IMR-90 (cell line): ENCODE results near the gene ZFYVE28. TPM values are rescaled to one million over a fixed set of nuclear protein-coding genes. Genes with fewer than 3 reads are reported as not detected.

Experiments
- ATAC-seq: fragments of 200-7000 bp; cut with Tn5 transposase; 2 replicates; pipeline ENCODE4 v1.9.1; 2020; ENCODE audit warnings: low read depth, mild to moderate bottlenecking, moderate library complexity
- BruUV-seq: library from RNA; stranded (reverse); fragments of 400-500 nt; replicated peaks from 2 replicates; lab custom pipeline; 2021; lab: Mats Ljungman, UMichigan
- CTCF ChIA-PET: fragments of 300-600 bp; formaldehyde crosslinking; extraction: SDS; loops from one replicate; lab custom pipeline; 2021; ENCODE audit warnings: antibody characterized with exemption; lab: Yijun Ruan, JAX
- POLR2A ChIA-PET: fragments of 300-600 bp; sonication (Branson Sonifier 250); formaldehyde crosslinking; loops from one replicate; lab custom pipeline; 2022; ENCODE audit warnings: antibody characterized with exemption; ENCODE audit not compliant: unreplicated experiment; lab: Charles Lee
- DNase-seq: peaks from one replicate; pipeline ENCODE4 v3.0.0; 2013
- H2AFZ ChIP-seq: replicated peaks from 2 replicates; pipeline ENCODE3; 2013; ENCODE audit warnings: low read length, mild to moderate bottlenecking; ENCODE audit not compliant: poor library complexity
- H2AK5ac ChIP-seq: 2 replicates; pipeline ENCODE4 v1.6.1; 2013; ENCODE audit warnings: low read depth, low read length, inconsistent platforms
- H2AK9ac ChIP-seq: replicated peaks from 2 replicates; pipeline ENCODE3; 2013; ENCODE audit warnings: mild to moderate bottlenecking, low read depth, low read length, moderate library complexity; ENCODE audit not compliant: poor library complexity
- H2BK120ac ChIP-seq: 2 replicates; pipeline ENCODE4 v1.6.1; 2013; ENCODE audit warnings: low read depth, low read length, inconsistent platforms
- H2BK15ac ChIP-seq: 3 replicates; pipeline ENCODE4 v1.6.1; 2013; ENCODE audit warnings: low read depth, low read length, inconsistent platforms
- H2BK20ac ChIP-seq: 2 replicates; pipeline ENCODE4 v1.6.1; 2013; ENCODE audit warnings: low read depth, mild to moderate bottlenecking, inconsistent platforms, low read length, moderate library complexity
- H2BK5ac ChIP-seq: 2 replicates; pipeline ENCODE4 v1.6.1; 2013; ENCODE audit warnings: mild to moderate bottlenecking, low read depth, low read length, inconsistent platforms; ENCODE audit not compliant: poor library complexity, severe bottlenecking
- H3K14ac ChIP-seq: replicated peaks from 2 replicates; pipeline ENCODE4 v1.6.1; 2013; ENCODE audit warnings: low read depth, low read length, inconsistent platforms
- H3K18ac ChIP-seq: 2 replicates; pipeline ENCODE4 v1.6.1; 2013; ENCODE audit warnings: low read depth, low read length, control low read depth
- H3K23ac ChIP-seq: 2 replicates; pipeline ENCODE4 v1.6.1; 2013; ENCODE audit warnings: low read depth, low read length, inconsistent platforms
- H3K27ac ChIP-seq: 2 replicates; pipeline ENCODE4 v1.5.1; 2013; ENCODE audit warnings: mild to moderate bottlenecking, control low read depth, low read length; ENCODE audit not compliant: insufficient read depth
- H3K27me3 ChIP-seq: 2 replicates; pipeline ENCODE4 v1.6.1; 2013; ENCODE audit warnings: low read length; ENCODE audit not compliant: control insufficient read depth, insufficient read depth
- H3K36me3 ChIP-seq: 2 replicates; pipeline ENCODE4 v1.6.1; 2013; ENCODE audit warnings: low read length, mixed read lengths; ENCODE audit not compliant: control insufficient read depth, insufficient read depth
- H3K4ac ChIP-seq: 2 replicates; pipeline ENCODE4 v1.6.1; 2013; ENCODE audit warnings: low read depth, low read length, inconsistent platforms
- H3K4me1 ChIP-seq: 2 replicates; pipeline ENCODE4 v1.6.1; 2013; ENCODE audit warnings: low read length, mixed read lengths; ENCODE audit not compliant: control insufficient read depth, insufficient read depth
- H3K4me2 ChIP-seq: 2 replicates; pipeline ENCODE4 v1.6.1; 2013; ENCODE audit warnings: low read depth, mild to moderate bottlenecking, control low read depth, low read length, moderate library complexity
- H3K4me3 ChIP-seq: 2 replicates; pipeline ENCODE4 v1.5.1; 2013; ENCODE audit warnings: low read depth, mild to moderate bottlenecking, control low read depth, low read length, moderate library complexity; ENCODE audit not compliant: insufficient read depth
- H3K56ac ChIP-seq: 2 replicates; pipeline ENCODE4 v1.6.1; 2013; ENCODE audit warnings: low read length, inconsistent platforms; ENCODE audit not compliant: insufficient read depth; ENCODE audit errors: extremely low read depth
- H3K79me1 ChIP-seq, 2 experiments: 2 replicates each; pipeline ENCODE4 v1.6.1; 2013; ENCODE audit warnings: low read length in 2 of 2, inconsistent platforms in 1 of 2, low read depth in 1 of 2
- H3K9ac ChIP-seq: 2 replicates; pipeline ENCODE4 v1.6.1; 2013; ENCODE audit warnings: low read depth, low read length, control low read depth
- H3K9me1 ChIP-seq: 2 replicates; pipeline ENCODE4 v1.6.1; 2013; ENCODE audit warnings: low read length, inconsistent platforms; ENCODE audit not compliant: insufficient read depth
- H3K9me3 ChIP-seq: 2 replicates; pipeline ENCODE4 v1.6.1; 2013; ENCODE audit warnings: low read length; ENCODE audit not compliant: control insufficient read depth, insufficient read depth
- H4K20me1 ChIP-seq: 2 replicates; pipeline ENCODE4 v1.6.1; 2013; ENCODE audit warnings: low read length, inconsistent platforms; ENCODE audit not compliant: insufficient read depth
- H4K5ac ChIP-seq: 2 replicates; pipeline ENCODE4 v1.6.1; 2013; ENCODE audit warnings: mild to moderate bottlenecking, low read depth, low read length, control low read depth
- H4K8ac ChIP-seq, 2 experiments: 2 replicates each; pipeline ENCODE4 v1.6.1; 2013; ENCODE audit warnings: low read depth in 2 of 2, low read length in 2 of 2, control low read depth in 1 of 2, inconsistent platforms in 1 of 2
- H4K91ac ChIP-seq: 2 replicates; pipeline ENCODE4 v1.6.1; 2013; ENCODE audit warnings: low read depth, low read length, inconsistent platforms; ENCODE audit not compliant: insufficient read depth
- BHLHE40 ChIP-seq: fragments of 150-350 bp; IDR thresholded peaks from 2 replicates; pipeline ENCODE4 v1.6.1; 2016; ENCODE audit warnings: mild to moderate bottlenecking, low read depth, low read length
- CEBPB ChIP-seq: IDR thresholded peaks from 2 replicates; pipeline ENCODE4 v1.6.1; 2012; ENCODE audit warnings: low read depth, low read length, improper control_type of control experiment
- CHD1 ChIP-seq: IDR thresholded peaks from 2 replicates; pipeline ENCODE4 v1.6.1; 2012; ENCODE audit warnings: low read depth, low read length, improper control_type of control experiment
- FOS ChIP-seq: fragments of 150-350 bp; IDR thresholded peaks from 2 replicates; pipeline ENCODE4 v1.6.1; 2016; ENCODE audit warnings: low read depth, low read length
- MAFK ChIP-seq: IDR thresholded peaks from 2 replicates; pipeline ENCODE4 v1.6.1; 2012; ENCODE audit warnings: low read depth, low read length, improper control_type of control experiment
- MAZ ChIP-seq: IDR thresholded peaks from 2 replicates; pipeline ENCODE4 v1.6.1; 2012; ENCODE audit warnings: low read depth, mild to moderate bottlenecking, low read length, improper control_type of control experiment, moderate library complexity, borderline replicate concordance
- MXI1 ChIP-seq: IDR thresholded peaks from 2 replicates; pipeline ENCODE4 v1.6.1; 2012; ENCODE audit warnings: low read depth, mild to moderate bottlenecking, low read length, moderate library complexity, borderline replicate concordance
- NFE2L2 ChIP-seq: fragments of 150-350 bp; IDR thresholded peaks from 2 replicates; pipeline ENCODE4 v1.6.1; 2016; ENCODE audit warnings: low read depth, mild to moderate bottlenecking, low read length
- POLR2A ChIP-seq: IDR thresholded peaks from 2 replicates; pipeline ENCODE4 v1.6.1; 2012; ENCODE audit warnings: mild to moderate bottlenecking, low read depth, low read length
- RAD21 ChIP-seq: IDR thresholded peaks from 2 replicates; pipeline ENCODE4 v1.6.1; 2012; ENCODE audit warnings: low read length, improper control_type of control experiment
- RCOR1 ChIP-seq: IDR thresholded peaks from 2 replicates; pipeline ENCODE4 v1.6.1; 2012; ENCODE audit warnings: mild to moderate bottlenecking, low read length, improper control_type of control experiment; ENCODE audit not compliant: insufficient replicate concordance
- RFX5 ChIP-seq: IDR thresholded peaks from 2 replicates; pipeline ENCODE4 v1.8.0; 2012; ENCODE audit warnings: low read depth, mild to moderate bottlenecking, low read length, moderate library complexity
- SMC3 ChIP-seq: fragments of 150-350 bp; IDR thresholded peaks from 2 replicates; pipeline ENCODE4 v1.6.1; 2016; ENCODE audit warnings: low read depth, mild to moderate bottlenecking, antibody characterized with exemption, low read length, moderate library complexity
- WGBS, 2 experiments: methylation state at CpG; one replicate each; pipeline versions ENCODE4 v1.1.5 to v1.1.7; 2013; ENCODE audit warnings: missing lambda C conversion rate in 2 of 2; ENCODE audit not compliant: insufficient read length in 1 of 2; ENCODE audit errors: extremely low coverage in 2 of 2; 5-methylcytosine and 5-hydroxymethylcytosine counted together
- dilution Hi-C: fragments of 300-500 bp; cut with HindIII; formaldehyde crosslinking; loops from one replicate; pipeline ENCODE4 v1.14.3; 2018; ENCODE audit warnings: low sequenced_read_pairs; ENCODE audit not compliant: unreplicated experiment
- in situ Hi-C: fragments of 300-500 bp; cut with MboI; formaldehyde crosslinking; loops from 3 replicates; pipeline ENCODE4 v1.14.3; 2019; ENCODE audit warnings: low sequenced_read_pairs, inconsistent platforms, mixed read lengths
- intact Hi-C: fragments of 100-400 bp; cut with micrococcal nuclease; formaldehyde crosslinking; loops from 2 replicates; pipeline ENCODE4 v1.10.0; 2022
- polyA plus RNA-seq, 3 experiments: library from polyadenylated mRNA; depleted of rRNA; stranded (reverse); fragments of >200 nt; gene quantifications; 2 replicates each; pipeline ENCODE4 v1.2.3, GENCODE V29; 2012; ENCODE audit warnings: low replicate concordance in 1 of 3
- total RNA-seq: library from RNA; depleted of rRNA; stranded (reverse); fragments of >200 nt; gene quantifications from 2 replicates; pipeline ENCODE4 v1.2.3, GENCODE V29; 2012
- TF ChIP-seq, protein P1 (sequence below): conservative IDR thresholded peaks from 2 replicates; pipeline ENCODE4 v1.5.1; 2012; ENCODE audit warnings: mild to moderate bottlenecking, low read depth, low read length, improper control_type of control experiment
- TF ChIP-seq, protein P2 (sequence below): fragments of 150-350 bp; IDR thresholded peaks from 2 replicates; pipeline ENCODE4 v1.6.1; 2016; ENCODE audit warnings: low read depth, mild to moderate bottlenecking, low read length, moderate library complexity, borderline replicate concordance
- TF ChIP-seq, protein P3 (sequence below): fragments of 150-350 bp; IDR thresholded peaks from 2 replicates; pipeline ENCODE4 v1.6.1; 2017; ENCODE audit warnings: mild to moderate bottlenecking, antibody characterized with exemption, low read length, low read depth

ZFYVE28 gene
- total and polyA plus RNA-seq, 2 of the 4 experiments (the other 2 are of a cell fraction): 0.36 to 1.2 TPM

DNA sequence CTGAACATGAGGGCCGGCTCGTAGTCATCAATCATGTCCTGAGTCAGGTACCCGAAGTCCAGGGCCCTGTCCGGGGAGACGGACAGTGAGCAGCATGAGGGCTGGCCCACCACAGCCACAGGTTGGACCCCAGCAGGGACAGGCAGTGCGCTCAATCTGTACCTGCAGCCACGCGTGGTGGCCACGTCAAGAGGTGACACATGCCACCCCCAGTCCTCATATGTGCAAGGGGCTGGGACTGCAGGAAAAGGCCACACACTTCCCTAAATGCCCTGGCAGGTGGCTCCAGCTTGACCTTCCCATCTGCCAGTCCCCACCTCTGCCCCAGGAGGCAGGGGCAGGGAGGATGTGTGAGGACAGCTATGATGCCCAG, 82.7 kb downstream of the ZFYVE28 start:
- ATAC-seq (no peak), DNase-seq (no peak)
- Histone ChIP-seq H4K20me1 (no peaks in the 10 kb centered on the region), H3K23ac (no peak overlapping the region), H4K91ac (no peak overlapping the region; the same call in 1 of the 2 replicates), H3K27ac (no peak overlapping the region), H2AK9ac (peak overlapping the region; percentile 9), H3K4me1 (peaks cover 4% of the 10 kb centered on the region), H2AFZ (no peak overlapping the region), H4K8ac (no peak overlapping the region), H3K9ac (no peak overlapping the region), H2BK20ac (no peak overlapping the region), H3K9me1 (peaks cover 1% of the 10 kb centered on the region; the same call in 1 of the 2 replicates), H3K9me3 (no peaks in the 10 kb centered on the region), H3K4me2 (no peak overlapping the region), H2BK15ac (no peak overlapping the region), H2BK5ac (no peak overlapping the region), H3K14ac (no peak overlapping the region), H2AK5ac (no peak overlapping the region; the same call in 1 of the 2 replicates), H3K56ac (no peak overlapping the region), H3K4ac (no peak overlapping the region; the same call in 1 of the 2 replicates), H3K79me1 (no peaks in the 10 kb centered on the region), H3K36me3 (no peaks in the 10 kb centered on the region), H2BK120ac (no peak overlapping the region), H4K5ac (no peak overlapping the region), H3K4me3 (no peak overlapping the region), H3K27me3 (peaks cover 15% of the 10 kb centered on the region), H3K18ac (no peak overlapping the region)
- in situ Hi-C loops: no loop called here
- intact Hi-C loops: no loop called here
- ChIA-PET POLR2A (no interaction called here), CTCF (no interaction called here)
- TF ChIP-seq RCOR1 (no peak), POLR2A (no peak), CHD1 (no peak), FOS (no peak), NFE2L2 (no peak), BHLHE40 (no peak), RAD21 (no peak), CEBPB (no peak), MAZ (no peak), MAFK (no peak), MXI1 (no peak), RFX5 (no peak), SMC3 (no peak)
- TF ChIP-seq, protein P1, sequence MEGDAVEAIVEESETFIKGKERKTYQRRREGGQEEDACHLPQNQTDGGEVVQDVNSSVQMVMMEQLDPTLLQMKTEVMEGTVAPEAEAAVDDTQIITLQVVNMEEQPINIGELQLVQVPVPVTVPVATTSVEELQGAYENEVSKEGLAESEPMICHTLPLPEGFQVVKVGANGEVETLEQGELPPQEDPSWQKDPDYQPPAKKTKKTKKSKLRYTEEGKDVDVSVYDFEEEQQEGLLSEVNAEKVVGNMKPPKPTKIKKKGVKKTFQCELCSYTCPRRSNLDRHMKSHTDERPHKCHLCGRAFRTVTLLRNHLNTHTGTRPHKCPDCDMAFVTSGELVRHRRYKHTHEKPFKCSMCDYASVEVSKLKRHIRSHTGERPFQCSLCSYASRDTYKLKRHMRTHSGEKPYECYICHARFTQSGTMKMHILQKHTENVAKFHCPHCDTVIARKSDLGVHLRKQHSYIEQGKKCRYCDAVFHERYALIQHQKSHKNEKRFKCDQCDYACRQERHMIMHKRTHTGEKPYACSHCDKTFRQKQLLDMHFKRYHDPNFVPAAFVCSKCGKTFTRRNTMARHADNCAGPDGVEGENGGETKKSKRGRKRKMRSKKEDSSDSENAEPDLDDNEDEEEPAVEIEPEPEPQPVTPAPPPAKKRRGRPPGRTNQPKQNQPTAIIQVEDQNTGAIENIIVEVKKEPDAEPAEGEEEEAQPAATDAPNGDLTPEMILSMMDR: no peak
- TF ChIP-seq, protein P2, sequence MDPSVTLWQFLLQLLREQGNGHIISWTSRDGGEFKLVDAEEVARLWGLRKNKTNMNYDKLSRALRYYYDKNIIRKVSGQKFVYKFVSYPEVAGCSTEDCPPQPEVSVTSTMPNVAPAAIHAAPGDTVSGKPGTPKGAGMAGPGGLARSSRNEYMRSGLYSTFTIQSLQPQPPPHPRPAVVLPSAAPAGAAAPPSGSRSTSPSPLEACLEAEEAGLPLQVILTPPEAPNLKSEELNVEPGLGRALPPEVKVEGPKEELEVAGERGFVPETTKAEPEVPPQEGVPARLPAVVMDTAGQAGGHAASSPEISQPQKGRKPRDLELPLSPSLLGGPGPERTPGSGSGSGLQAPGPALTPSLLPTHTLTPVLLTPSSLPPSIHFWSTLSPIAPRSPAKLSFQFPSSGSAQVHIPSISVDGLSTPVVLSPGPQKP: no peak
- TF ChIP-seq, protein P3, sequence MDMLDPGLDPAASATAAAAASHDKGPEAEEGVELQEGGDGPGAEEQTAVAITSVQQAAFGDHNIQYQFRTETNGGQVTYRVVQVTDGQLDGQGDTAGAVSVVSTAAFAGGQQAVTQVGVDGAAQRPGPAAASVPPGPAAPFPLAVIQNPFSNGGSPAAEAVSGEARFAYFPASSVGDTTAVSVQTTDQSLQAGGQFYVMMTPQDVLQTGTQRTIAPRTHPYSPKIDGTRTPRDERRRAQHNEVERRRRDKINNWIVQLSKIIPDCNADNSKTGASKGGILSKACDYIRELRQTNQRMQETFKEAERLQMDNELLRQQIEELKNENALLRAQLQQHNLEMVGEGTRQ: no peak
- BruUV-seq: no TSS peak
- WGBS, 2 experiments: 60% methylated on average over 3 of the region's 9 CpGs; no CpG with 5 or more reads in 1 of the 2 experiments
- dilution Hi-C loops: no loop called here
